Body of pancreas (tissue), 4 donors: Measurements from ENCODE around the gene PGAM1. TPM values are rescaled to one million over a fixed set of nuclear protein-coding genes. Genes with fewer than 3 reads are reported as not detected.

Experiments used
- ATAC-seq: fragments of 150-250 bp; one replicate; pipeline ENCODE4 v1.9.1; 2016
- DNase-seq, 4 donors: peaks; one replicate each; pipeline ENCODE4 v3.0.0-alpha.2; 2019
- H3K27ac ChIP-seq, 4 donors: fragments of 200-600 bp; sonication (generic); 1 replicate in 3 of 4; 2 replicates in 1 of 4; pipeline versions ENCODE4 v1.5.1 to v1.6.1; 2016 to 2019; ENCODE audit warnings: mild to moderate bottlenecking in 1 of 4, mixed read lengths in 1 of 4, moderate library complexity in 1 of 4
- H3K27me3 ChIP-seq, 2 donors: fragments of 200-600 bp; sonication (generic); one replicate each; pipeline ENCODE4 v1.6.0; 2016; ENCODE audit warnings: mild to moderate bottlenecking in 1 of 2
- H3K36me3 ChIP-seq, 2 donors: fragments of 200-600 bp; sonication (generic); replicated peaks in 1 of 2; 2 replicates each; pipeline ENCODE4 v1.5.1; 2016; ENCODE audit warnings: low read depth in 2 of 2; ENCODE audit not compliant: insufficient read depth in 1 of 2
- H3K4me1 ChIP-seq: fragments of 200-600 bp; sonication (generic); one replicate; pipeline ENCODE4 v1.6.0; 2016
- H3K4me3 ChIP-seq, 2 donors: fragments of 200-600 bp; sonication (generic); 1 replicate in 1 of 2; 2 replicates in 1 of 2; pipeline ENCODE4 v1.5.1; 2016 to 2019
- H3K9me3 ChIP-seq, 3 donors: fragments of 200-600 bp; sonication (generic); 1 replicate in 2 of 3; 2 replicates in 1 of 3; pipeline ENCODE4 v1.5.1; 2016
- POLR2A ChIP-seq, 3 donors: fragments of 450-650 bp; IDR thresholded peaks; one replicate each; pipeline ENCODE4 v1.6.1; 2016; ENCODE audit warnings: antibody characterized with exemption in 3 of 3, mild to moderate bottlenecking in 2 of 3
- WGBS, 2 donors: methylation state at CpG; one replicate each; pipeline ENCODE4 v1.1.5; 2017; 5-methylcytosine and 5-hydroxymethylcytosine counted together
- intact Hi-C: fragments of 100-400 bp; cut with DNase I; formaldehyde crosslinking; loops from one replicate; pipeline ENCODE4 v1.15.1; 2023
- total RNA-seq, 2 donors: library from RNA; depleted of rRNA; stranded (reverse); fragments of >200 nt; gene quantifications; one replicate each; pipeline ENCODE4 v1.1.0, GENCODE V29; 2016
- TF ChIP-seq, protein P1 (sequence below), 7 experiments: fragments of 450-650 bp in 4 of 7; fragments of 200-600 bp in 3 of 7; sonication (generic) in 3 of 7; IDR thresholded peaks; one replicate each; pipeline ENCODE4 v1.5.1; 2016 to 2019; ENCODE audit warnings: antibody characterized with exemption in 7 of 7

PGAM1 gene
- total RNA-seq, 2 donors from 2014 or later, result 52.7 to 66.7 TPM

DNA sequence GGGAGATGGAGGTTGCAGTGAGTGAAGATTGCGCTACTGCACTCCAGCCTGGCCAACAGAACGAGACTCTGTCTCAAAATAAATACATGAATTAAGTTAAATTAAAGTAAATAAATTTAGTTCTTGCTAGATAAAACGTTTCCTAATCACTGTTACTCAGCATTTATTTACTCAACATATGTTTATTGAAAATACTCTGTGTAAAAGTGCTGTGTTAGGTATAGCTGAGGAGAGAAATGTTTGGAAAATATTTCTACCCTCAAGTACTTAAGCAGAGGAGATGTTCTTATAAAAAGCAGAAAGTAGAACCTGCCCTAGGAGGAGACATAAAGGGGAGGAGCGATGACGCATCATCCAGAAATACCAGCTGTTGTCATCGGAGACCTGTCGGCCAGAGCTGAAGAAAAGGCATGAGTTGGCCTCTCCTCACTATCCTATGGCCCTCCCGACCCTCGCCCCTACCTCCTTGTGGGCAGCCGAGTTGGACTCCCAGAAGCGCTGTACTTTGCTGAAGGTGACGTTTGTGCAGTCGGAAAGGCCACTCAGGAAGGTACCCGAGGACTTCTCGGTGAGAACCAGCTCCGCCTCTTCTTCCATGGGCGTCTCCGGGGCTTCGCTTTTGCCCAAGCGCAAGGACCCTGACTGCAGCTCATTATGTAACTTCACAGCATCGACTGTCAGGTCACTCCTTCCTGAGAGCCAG is 26.0 kb upstream of the PGAM1 start:
- H3K27ac ChIP-seq, result peak overlapping the region; percentile 65 to 95 (median 83)
- peak; percentile 64 to 74 (median 66) for DNase-seq
- intact Hi-C loops, result no loop called here
- H3K4me1 ChIP-seq, result peaks cover 14% of the 10 kb centered on the region
- no peaks in the 10 kb centered on the region for H3K27me3 ChIP-seq
- H3K4me3 ChIP-seq, result peak overlapping the region in 1 of 2 donors; percentile 95
- WGBS, 2 donors, result 21 to 41% methylated on average over 8 to 21 of the region's 21 CpGs
- no peaks in the 10 kb centered on the region for H3K9me3 ChIP-seq
- H3K36me3 ChIP-seq, result peaks cover 4 to 15% of the 10 kb centered on the region in 2 donors
- TF ChIP-seq POLR2A (IDR thresholded peaks at IDR 0.05), result peak in 2 of 3 donors; percentile 27 to 55
- TF ChIP-seq, protein P1, sequence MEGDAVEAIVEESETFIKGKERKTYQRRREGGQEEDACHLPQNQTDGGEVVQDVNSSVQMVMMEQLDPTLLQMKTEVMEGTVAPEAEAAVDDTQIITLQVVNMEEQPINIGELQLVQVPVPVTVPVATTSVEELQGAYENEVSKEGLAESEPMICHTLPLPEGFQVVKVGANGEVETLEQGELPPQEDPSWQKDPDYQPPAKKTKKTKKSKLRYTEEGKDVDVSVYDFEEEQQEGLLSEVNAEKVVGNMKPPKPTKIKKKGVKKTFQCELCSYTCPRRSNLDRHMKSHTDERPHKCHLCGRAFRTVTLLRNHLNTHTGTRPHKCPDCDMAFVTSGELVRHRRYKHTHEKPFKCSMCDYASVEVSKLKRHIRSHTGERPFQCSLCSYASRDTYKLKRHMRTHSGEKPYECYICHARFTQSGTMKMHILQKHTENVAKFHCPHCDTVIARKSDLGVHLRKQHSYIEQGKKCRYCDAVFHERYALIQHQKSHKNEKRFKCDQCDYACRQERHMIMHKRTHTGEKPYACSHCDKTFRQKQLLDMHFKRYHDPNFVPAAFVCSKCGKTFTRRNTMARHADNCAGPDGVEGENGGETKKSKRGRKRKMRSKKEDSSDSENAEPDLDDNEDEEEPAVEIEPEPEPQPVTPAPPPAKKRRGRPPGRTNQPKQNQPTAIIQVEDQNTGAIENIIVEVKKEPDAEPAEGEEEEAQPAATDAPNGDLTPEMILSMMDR (IDR thresholded peaks at IDR 0.05), result no peak
- peak; percentile 41 for ATAC-seq

DNA sequence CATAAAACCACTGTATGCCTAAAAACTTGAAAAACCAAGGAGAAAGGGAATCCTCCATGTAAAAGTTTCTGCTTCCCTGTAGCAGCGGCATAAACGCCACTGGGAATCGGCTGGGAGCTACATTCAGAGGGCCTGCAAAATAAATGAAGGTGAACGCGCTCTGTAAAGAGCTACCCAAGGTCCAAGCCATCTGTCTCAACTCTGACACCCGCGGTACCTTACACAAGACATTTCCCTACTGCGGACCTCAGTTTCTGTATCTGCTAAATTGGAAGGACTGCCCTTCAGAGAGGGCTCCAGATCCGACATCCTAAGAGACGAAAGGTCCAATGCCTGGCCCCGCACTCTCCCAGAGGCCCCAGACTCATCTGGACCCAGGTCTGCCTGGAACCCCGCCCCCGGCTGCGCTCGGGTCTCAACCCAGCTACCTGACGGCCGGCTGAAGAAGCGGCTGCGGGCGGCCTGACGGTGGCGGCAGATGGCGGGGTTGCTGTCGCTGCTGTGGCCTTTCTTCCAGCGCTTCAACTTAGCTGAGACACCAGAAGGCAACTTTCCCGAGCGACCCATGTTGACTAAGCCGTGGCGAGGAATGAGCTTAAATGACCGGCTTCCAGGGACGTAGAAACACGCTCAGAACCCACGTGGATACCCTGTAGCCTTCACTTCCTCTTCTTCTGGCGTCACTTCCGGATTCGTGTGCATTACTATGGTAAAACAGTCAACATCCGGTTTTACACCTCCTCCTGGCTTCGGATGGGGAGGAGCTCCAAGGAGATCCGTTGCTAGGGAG is 25.1 kb upstream of the PGAM1 start, which contains the start of gene RRP12:
TSS of gene RRP12 (minus strand) at position 676 of the 790 bp plus-strand sequence. CDS start at position 567, 109 bp downstream.
- peak in 2 of 3 donors; percentile 77 to 88 for TF ChIP-seq POLR2A (IDR thresholded peaks at IDR 0.05)
- TF ChIP-seq, protein P1 (IDR thresholded peaks at IDR 0.05), result peak in 1 of 7 experiments; percentile 12
- H3K36me3 ChIP-seq, result peaks cover 4 to 15% of the 10 kb centered on the region in 2 donors
- intact Hi-C loops, result no loop called here
- ATAC-seq (peak; percentile 100), DNase-seq (peak; percentile 89 to 98 (median 92))
- H3K4me1 ChIP-seq, result peaks cover 14% of the 10 kb centered on the region
- H3K27me3 ChIP-seq, result no peaks in the 10 kb centered on the region
- no peaks in the 10 kb centered on the region for H3K9me3 ChIP-seq
- WGBS, 2 donors, result 0 to 1% methylated on average over 16 to 38 of the region's 39 CpGs
- peak within 1 kb of the TSS; percentile 48 to 95 for H3K4me3 ChIP-seq
- H3K27ac ChIP-seq, result peak within 1 kb of the TSS; percentile 65 to 95 (median 83)

DNA sequence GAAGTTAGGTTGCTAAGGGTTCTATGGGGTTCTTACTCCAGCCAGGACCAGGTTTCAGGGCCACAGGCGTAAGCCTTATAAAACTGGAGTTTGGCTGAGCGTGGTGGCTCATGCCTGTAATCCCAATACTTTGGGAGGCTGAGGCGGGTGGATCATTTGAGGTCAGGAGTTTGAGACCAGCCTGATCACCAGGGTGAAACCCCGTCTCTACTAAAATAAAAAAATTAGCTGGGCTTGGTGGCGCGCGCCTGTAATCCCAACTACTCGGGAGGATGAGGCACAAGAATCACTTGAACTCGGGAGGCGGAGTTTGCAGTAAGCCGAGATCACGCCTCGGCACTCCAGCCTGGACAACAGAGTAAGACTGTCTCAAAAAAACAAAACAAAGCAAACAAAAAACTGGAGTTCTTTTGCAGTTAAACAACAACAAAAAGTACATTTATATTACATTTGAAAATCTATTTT is 24.5 kb upstream of the PGAM1 start:
- no peak for ATAC-seq
- no peaks in the 10 kb centered on the region for H3K9me3 ChIP-seq
- 61 to 64% methylated on average over 13 of the region's 13 CpGs for WGBS, 2 donors
- TF ChIP-seq, protein P1 (IDR thresholded peaks at IDR 0.05), result no peak
- no peak for TF ChIP-seq POLR2A (IDR thresholded peaks at IDR 0.05)
- H3K27ac ChIP-seq, result peak overlapping the region in 3 of 4 donors; percentile 72 to 95 (median 94)
- H3K4me1 ChIP-seq, result peaks cover 14% of the 10 kb centered on the region
- no peaks in the 10 kb centered on the region for H3K27me3 ChIP-seq
- H3K36me3 ChIP-seq, result peaks cover 0 to 9% of the 10 kb centered on the region in 2 donors
- DNase-seq, result no peak
- H3K4me3 ChIP-seq, result peak overlapping the region in 1 of 2 donors; percentile 95
- intact Hi-C loops, result no loop called here

GRCh38 chr10:97404044-97404443 is 21.9 kb upstream of the PGAM1 start:
- intact Hi-C loops, result no loop called here
- Histone ChIP-seq H3K36me3 (no peaks in the 10 kb centered on the region), H3K9me3 (no peaks in the 10 kb centered on the region), H3K27me3 (no peaks in the 10 kb centered on the region), H3K4me1 (peaks cover 19% of the 10 kb centered on the region), H3K27ac (no peak overlapping the region), H3K4me3 (no peak overlapping the region)
- DNase-seq, result no peak
- TF ChIP-seq POLR2A (IDR thresholded peaks at IDR 0.05), result no peak
- TF ChIP-seq, protein P1 (IDR thresholded peaks at IDR 0.05), result no peak
- ATAC-seq, result no peak
